Fibroblast of skin of left biceps (primary cell): ENCODE data around the gene MYBL2.

Source experiments
- DNase-seq, 2 experiments: peaks; one replicate each; pipeline ENCODE4 v3.0.0-alpha.2; 2013; ENCODE audit warnings: low read depth in 2 of 2

MYBL2 gene

DNA sequence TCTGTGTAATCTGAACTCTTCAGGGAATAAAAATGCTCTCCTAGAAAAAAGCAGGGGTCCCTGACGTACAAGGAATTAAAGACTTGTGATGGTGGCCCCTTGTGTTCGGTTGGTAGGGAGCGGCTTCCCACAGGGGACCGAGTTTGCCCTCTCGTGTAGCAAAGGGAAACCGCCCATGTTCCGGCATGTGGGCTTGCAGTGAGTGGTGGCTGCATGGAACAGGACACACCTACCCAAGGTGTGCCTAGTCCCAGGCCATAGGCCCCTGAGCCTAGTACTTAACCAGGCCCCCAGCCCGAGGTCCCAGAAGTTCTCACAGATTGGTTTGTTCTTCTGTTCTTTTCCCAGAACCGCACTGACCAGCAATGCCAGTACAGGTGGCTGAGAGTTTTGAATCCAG is 15.5 kb downstream of the MYBL2 start:
- DNase-seq = no peak

DNA sequence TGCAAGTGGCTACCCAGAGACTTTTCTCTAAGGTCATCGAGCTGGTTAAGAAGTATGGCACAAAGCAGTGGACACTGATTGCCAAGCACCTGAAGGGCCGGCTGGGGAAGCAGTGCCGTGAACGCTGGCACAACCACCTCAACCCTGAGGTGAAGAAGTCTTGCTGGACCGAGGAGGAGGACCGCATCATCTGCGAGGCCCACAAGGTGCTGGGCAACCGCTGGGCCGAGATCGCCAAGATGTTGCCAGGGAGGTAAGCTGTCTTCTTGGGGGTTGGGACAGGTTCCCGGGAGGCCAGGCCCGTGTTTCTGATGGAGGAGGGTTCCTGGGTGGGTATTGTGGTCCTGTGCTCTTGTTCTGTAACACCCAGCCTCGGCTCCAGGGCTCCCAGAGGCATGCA is 19.9 kb downstream of the MYBL2 start:
- no peak for DNase-seq

DNA sequence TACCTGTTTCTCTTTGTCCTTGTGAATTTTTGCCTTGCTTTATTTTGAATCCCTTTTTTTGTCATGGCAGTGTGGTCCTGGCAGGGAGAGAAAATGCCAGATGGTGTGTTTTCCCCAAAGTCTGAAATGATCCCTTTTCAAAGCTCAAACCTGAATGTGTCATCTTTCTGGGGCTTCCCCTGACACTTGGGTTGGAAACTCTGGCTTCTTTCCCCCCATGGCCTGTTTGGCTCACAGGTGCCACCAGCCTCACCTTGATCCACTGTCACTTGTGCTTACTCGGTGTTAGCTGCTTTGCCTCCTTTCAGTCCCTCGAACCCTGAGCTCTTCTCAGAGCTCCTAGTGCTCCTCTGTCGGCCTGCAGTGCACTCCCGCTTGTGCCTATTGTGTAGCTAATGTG is 22.3 kb downstream of the MYBL2 start:
- DNase-seq = no peak

DNA sequence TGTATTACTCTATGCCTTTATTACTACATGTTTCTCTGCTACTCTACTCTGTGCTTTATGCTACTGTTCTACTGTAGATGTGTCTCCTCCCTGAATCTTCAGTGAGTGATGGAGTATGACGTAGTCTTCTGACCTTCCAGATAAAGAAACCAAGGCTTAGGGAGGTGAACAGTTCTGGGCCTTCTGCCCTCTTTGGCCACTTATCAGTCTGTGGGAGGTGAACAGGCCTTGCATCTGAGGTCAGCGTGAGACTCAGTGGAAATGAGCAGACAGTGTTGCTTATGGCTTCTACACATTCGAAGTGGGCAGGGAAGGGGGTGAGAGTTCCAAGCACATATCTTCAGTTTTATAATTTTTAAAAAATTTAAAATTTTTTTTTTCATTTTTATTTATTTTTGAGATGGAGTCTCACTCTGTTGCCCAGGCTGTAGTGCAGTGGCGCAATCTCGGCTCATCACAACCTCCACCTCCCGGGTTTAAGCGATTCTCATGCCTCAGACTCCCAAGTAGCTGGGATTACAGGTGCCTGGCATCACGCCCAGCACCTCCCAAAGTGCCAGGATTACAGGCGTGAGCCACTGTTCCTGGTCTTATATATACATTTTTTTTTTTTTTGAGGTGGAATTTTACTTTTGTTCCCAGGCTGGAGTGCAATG is 24.2 kb downstream of the MYBL2 start:
- DNase-seq = no peak

DNA sequence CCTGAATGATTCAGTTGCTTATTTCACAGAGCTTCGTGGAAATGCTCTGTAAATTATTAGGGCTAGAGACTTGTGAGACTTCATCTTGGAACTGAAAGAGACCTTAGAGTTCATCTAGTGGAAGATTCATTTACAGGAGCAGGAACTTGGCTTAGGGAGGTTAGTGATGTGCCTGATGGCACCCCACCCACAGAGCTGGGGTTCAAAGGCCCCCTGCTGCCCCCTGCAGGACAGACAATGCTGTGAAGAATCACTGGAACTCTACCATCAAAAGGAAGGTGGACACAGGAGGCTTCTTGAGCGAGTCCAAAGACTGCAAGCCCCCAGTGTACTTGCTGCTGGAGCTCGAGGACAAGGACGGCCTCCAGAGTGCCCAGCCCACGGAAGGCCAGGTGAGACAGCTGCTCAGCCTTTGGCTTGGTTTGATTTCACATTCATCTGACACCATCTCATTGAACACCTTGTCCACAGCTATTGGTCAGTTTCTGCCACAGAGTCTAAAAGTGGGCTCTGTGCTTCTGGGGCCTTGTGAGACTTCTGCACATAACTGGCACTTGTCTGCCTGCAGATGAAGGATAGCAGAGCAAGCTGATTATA is 25.1 kb downstream of the MYBL2 start:
- DNase-seq = no peak

DNA sequence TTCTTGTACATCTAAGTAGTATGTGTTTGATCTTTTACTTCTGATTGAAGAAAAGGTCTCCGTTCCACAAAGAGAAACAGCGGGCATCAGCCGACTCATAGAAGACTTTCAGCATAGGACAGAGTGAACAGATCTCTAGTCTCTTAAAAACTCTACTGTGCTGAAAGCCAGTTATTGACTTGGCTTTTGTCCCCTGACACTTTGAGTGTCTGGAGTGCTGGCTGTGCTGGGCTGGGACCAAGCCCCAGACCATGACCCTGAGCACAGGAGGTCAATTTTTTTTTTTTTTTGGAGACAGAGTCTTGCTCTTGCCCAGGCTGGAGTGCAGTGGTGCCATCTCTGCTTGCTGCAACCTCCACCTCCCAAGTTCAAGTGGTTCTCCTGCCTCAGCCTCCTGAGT is 27.8 kb downstream of the MYBL2 start:
- DNase-seq = no peak

DNA sequence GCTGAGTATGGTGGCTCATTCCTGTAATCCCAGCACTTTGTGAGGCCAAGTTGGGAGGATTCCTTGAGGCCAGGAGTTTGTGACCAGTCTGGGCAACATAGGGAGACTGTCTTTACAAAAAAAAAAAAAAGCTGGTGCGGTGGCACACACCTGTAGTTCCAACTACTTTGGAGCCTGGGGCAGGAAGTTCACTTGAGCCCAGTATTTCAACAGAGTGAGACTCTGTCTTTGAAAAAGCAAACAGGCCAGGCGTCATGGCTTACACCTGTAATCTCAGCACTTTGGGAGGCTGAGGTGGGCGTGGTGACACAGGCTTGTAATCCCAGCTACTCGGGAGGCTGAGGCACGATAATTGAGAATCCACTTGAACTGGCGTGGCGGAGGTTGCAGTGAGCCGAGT is 28.7 kb downstream of the MYBL2 start:
- DNase-seq = no peak

DNA sequence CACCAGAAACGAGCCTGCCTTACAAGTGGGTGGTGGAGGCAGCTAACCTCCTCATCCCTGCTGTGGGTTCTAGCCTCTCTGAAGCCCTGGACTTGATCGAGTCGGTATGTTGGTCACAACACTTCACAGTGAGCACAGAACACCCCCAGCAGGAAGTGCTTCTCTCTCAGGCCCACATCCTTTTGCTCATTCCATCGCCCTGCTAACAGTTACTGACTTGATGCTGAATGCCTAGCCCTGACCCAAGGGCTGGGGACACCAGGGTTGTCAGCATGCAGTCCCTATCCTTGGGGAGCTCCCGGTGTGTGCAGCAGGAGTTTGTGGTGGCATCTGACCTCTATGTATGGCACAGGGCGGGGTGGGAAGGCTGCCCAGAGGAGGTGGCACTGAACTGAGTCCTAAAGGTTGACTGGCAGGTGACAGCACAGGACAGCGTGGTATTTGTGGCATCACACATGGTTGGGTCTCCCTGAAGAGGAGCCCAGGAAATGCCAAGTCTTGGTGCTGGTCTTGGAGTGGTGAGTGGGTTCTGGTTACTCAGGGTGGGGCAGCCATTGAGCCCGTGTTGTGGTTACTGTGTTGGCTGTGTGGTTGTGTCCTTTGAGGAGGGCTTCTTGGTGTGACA is 33.1 kb downstream of the MYBL2 start:
- DNase-seq = no peak

DNA sequence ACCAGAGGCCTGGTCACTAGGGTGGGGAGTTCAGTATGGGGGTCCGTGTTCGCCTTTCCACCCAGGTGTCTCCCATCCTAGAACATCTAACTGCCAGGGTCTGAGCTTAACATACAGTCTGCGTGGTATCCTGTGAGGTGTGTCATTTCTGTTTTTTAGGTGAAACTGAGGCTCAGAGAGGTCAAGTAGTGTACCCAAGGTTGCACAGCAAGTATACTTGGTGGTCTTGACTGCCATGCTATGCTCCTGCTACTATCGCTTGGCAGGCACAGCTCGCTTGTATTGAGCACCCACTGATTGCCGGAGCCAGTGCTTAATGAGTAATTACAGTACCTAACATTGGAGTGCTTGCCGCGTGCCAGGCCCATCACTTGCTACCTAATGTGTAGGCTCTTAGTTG is 33.7 kb downstream of the MYBL2 start:
- DNase-seq = no peak

DNA sequence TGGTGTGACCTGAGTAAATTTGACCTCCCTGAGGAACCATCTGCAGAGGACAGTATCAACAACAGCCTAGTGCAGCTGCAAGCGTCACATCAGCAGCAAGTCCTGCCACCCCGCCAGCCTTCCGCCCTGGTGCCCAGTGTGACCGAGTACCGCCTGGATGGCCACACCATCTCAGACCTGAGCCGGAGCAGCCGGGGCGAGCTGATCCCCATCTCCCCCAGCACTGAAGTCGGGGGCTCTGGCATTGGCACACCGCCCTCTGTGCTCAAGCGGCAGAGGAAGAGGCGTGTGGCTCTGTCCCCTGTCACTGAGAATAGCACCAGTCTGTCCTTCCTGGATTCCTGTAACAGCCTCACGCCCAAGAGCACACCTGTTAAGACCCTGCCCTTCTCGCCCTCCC is 35.6 kb downstream of the MYBL2 start:
- no peak for DNase-seq

DNA sequence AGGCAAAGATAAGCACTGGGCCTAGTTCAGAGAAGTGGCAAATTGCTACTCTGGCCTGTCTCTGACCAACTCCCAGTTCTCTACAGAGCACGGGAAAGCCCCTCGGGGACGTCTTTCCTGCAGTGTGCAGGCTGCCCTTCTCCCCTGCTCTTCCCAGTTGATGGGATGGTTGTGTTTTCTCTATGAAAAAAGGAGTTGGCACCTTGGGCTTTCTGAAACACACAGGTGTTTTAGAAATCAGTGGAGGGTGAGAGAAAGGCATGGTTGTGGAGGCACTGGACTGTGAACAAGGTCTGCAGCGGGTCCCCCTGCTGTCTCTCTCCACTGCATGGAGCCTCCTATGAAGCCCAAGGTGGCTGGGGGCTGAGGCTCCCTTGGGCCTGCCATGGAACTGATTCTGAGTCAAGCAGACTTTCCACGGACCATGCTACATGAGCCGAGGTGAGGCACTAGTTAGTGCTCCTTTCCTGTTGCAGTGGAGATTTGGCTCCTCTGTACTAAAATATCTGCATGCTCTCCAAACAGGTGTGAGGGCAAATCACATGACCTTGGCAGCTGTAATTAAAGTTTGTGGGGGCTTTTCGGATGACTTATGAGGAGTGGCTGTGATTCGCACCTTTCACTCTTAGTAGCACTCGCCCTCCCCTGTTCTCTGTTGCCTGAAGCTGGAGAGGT is 43.6 kb downstream of the MYBL2 start:
- no peak for DNase-seq

DNA sequence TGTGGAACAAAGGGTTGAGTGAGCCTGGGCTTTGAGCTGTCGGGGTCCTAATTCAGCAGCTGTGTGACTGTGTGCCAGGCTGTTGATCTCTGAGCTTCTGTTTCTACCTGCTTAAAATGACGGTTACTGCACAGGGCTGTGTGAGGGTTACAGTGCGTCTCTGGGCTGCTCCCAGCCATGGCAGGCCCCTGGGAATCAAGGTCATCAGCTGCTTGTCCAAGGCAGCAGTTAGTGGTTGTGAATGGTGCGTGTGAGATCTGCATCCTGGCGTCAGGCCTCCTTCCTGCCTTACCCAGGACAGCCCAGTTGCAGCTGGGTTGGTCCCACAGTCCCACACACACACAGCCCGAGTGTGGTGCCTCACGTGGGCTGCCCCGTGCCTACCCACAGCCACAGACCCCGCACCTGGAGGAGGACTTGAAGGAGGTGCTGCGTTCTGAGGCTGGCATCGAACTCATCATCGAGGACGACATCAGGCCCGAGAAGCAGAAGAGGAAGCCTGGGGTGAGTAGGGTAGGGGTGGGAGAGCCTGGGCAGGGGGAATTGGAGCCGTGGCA is 44.3 kb downstream of the MYBL2 start:
- no peak for DNase-seq

DNA sequence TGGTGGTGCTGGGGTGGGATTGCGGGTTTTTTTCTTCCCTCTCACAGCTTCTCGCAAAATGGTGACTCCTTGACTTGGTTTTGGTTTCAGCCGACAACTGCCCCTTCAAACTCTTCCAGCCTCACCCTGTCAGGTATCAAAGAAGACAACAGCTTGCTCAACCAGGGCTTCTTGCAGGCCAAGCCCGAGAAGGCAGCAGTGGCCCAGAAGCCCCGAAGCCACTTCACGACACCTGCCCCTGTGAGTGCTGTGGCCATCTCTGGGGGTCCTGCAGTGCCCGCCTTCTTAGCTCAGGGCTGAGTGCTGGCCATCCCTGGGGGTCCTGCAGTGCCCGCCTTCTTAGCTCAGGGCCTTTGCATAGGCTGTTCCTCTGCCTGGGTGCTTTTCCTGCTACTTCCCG is 48.1 kb downstream of the MYBL2 start:
- DNase-seq = no peak

DNA sequence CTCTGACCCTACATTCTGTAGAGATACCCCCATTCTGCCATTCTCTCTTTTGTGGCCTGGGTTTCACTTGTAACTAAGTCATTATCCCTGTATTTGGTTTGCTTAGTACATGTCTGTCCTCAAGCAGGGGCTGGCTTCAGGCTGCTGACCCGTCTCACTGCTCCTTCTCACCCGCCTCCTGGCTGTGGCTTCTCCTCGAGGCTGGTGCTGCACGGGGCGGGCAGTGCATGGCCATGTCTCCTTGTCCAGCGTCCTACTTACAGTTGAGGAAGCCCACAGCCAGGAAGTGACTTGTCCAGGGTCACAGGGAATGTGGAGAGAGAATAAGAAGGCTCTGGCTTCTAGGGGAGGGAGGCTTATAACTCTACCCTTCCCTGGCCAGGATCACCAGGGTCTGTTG is 48.6 kb downstream of the MYBL2 start:
- no peak for DNase-seq

DNA sequence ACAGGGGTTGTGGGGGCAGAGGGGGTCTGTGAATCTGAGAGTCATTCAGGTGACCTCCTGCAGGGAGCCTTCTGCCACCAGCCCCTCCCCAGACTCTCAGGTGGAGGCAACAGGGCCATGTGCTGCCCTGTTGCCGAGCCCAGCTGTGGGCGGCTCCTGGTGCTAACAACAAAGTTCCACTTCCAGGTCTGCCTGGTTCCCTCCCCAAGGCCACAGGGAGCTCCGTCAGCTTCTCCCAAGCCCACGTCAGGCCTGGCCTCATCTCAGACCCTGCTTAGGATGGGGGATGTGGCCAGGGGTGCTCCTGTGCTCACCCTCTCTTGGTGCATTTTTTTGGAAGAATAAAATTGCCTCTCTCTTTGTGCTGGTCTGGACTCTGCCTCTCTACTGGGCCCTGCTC is 49.2 kb downstream of the MYBL2 start:
- DNase-seq = no peak

DNA sequence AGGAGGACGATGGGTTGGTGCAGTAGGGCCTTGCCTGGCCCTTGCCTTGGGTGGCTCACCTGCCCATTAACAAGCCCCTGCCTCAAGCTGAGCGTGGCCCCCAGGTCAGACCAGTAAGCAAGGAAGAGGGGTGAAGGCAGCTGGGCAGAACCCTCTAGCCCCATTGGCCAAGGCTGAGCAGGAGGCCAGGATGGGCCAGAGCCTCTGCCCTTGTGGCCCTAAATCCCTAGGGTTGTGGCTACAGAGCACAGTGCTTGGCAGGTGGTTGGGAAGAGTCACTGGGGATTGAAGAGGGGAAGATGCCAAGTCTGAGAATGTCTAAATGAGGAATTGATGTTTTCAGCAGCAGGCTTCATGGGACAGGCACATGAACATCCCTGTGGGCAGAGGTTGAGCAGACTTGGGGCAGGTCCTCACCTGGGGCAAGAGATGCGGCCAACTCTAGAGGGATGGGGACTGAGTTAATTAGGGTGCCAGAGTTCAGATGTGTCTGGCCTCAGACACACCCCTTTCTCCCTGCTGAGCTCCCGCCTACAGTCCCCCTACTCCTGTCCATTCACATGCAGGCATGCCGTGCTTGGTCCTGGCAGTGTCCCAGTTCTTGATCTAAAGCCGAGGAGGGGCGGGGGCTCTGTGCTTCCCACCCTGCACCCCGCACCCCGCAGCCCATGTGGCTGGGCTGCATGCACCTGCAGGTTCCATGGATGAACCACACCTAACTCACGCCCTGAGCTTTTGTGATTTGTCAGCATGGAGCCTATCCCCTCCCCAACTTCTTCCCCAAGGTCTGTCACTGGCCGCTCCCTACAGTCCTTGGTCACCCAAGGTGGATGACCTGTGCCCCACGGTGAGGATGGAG is 50.1 kb downstream of the MYBL2 start:
- DNase-seq = no peak

DNA sequence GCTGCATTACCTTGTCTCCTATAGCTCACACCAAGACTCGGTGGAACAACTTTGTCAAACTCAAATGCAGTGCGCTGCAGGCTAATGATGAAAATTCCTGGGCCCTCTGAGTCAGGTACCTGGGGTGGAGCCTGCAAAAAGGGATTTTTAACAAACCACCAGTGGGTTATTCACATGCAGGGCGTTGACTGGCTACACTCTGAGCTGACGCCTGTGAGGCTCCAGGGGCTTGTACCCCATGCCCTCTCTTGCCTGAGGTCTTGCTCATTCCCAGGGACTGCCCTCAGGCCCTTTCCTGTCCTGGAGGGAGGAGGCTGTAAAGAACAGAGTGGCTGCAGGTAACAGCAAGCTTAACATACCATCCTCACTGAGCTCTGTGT is 50.7 kb downstream of the MYBL2 start:
- DNase-seq = no peak

DNA sequence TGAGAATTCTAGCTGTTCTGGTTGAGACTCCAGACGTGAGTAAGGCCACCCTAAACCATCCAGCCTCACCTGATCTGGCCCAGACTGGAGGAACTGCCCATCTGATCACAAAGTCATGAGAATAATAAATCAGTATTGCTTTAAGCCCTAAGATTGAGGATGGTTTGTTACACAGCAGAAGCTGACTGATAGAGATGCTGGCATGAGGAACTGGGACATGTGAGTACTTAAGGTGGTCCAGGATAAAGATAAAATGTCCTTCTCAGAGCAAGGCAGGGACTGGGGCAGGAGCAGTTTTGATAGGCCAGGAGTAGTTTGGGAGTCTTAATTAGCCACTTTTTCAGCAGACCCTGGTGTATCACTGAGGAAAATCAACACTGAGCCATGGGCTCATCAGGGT is 53.1 kb downstream of the MYBL2 start:
- DNase-seq = no peak

DNA sequence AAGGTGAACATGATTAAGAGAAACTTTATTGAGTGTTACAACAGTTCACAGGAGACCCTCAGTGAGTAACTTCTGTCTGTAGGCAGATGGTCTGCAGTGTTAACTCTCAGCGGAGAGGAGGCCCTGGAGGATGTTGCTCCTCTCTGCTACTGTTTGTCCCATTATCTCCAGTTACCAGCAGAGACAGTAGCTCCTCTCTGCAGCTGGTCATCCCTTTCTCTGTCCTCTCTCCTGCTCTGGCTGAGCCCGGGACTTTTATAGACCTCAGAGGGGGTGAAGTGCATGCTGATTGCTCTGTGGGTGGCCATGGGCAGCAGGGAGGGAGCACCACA is 54.1 kb downstream of the MYBL2 start:
- no peak for DNase-seq

DNA sequence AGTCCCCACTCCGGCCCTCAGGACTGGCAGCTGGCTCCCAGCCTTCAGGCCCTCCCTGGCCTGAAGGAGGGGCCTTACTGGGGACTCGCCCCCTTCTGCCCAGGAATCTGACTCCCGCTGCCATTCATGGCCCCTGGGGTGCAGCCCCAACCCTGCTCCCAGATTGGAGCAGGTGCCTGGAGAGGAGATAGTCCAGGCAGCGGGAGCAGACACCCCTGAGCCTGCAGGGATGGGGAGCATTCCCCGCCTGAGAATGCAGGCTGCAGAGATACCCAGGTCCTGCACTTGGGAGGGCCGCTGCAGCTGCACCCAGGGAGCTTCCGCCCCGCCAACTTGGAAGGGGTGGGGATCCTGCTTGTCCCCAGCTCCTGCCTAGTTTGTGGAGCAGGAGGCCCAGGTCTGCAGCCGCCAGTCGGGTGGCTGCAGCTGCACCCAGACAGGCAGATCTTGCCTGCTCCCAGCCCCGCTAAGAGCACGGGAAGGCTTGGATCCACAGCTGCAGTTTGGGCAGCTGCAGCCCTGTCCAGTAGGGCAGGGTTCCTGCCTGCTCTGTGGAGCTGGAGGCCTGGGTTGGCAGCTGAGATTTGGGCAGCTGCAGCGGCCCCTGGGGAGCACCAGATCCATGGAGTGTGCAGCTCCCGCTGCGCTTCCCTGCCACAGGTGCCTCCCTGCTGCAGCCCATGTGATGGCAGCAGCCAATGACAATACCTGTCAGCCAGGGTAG is 54.7 kb downstream of the MYBL2 start:
- no peak for DNase-seq

DNA sequence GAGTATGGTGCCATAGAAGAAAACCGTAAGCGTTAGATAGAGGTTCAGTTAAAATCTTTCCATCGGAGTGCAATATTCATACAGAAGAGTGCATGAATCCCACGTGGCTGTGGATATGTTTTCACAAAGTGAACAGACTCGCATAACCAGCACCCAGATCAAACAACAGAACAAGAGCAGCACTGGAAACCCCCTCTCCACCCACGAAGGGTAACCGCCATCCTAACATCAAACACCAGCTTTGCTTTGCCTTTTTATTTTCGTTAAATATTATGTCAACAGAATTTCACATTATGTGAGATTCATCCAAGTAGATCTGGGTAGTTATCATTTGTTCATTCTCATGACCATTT is 55.2 kb downstream of the MYBL2 start:
- DNase-seq = no peak
